HAP-1 (cell line): Measurements from ENCODE around the gene MYO9B.

ENCODE experiments used
- DNase-seq, 2 experiments: peaks; one replicate each; pipeline ENCODE4 v3.0.0-alpha.2; 2016 to 2020; ENCODE audit warnings: low spot score in 2 of 2
- H3K27me3 ChIP-seq: fragments of 250-450 bp; sonication (Bioruptor Pico); 2 replicates; pipeline ENCODE4 v1.5.1; 2020; ENCODE audit warnings: low read depth, mild to moderate bottlenecking, moderate library complexity
- H3K36me3 ChIP-seq: fragments of 250-450 bp; sonication (Bioruptor Pico); replicated peaks from 2 replicates; pipeline ENCODE4 v1.5.1; 2020; ENCODE audit warnings: mild to moderate bottlenecking
- H3K4me1 ChIP-seq: fragments of 250-450 bp; sonication (Bioruptor Pico); 2 replicates; pipeline ENCODE4 v1.5.1; 2020; ENCODE audit warnings: mild to moderate bottlenecking
- H3K4me3 ChIP-seq: fragments of 250-450 bp; sonication (Bioruptor Pico); 2 replicates; pipeline ENCODE4 v1.5.1; 2020; ENCODE audit warnings: mild to moderate bottlenecking, moderate library complexity
- H3K9me3 ChIP-seq: fragments of 250-450 bp; sonication (Bioruptor Pico); 2 replicates; pipeline ENCODE4 v1.5.1; 2020; ENCODE audit warnings: mild to moderate bottlenecking, moderate library complexity
- in situ Hi-C: fragments of 300-500 bp; cut with MboI; formaldehyde crosslinking; loops from 3 replicates; pipeline ENCODE4 v1.14.3; 2020; ENCODE audit warnings: low sequenced_read_pairs, inconsistent platforms, mixed read lengths

The MYO9B gene

DNA sequence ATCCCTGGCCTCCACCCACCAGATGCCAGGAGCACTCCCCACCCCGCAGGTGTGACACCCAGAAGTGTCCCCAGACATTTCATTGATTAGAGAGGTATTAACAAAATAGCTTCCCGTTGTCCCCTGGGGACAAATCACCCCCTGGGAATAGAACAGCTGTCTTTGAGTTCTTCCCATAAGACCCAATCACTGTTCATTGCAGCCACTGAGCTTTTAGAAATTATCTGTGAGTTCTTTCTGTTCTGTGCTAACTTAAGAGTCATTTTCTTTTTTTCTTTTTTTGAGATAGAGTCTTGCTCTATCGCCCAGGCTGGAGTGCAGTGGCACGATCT is 32.8 kb downstream of the MYO9B start:
- Histone ChIP-seq H3K4me1 (no peaks in the 10 kb centered on the region), H3K4me3 (no peak overlapping the region), H3K36me3 (peaks cover 3% of the 10 kb centered on the region; the same call in 1 of the 2 replicates), H3K27me3 (no peaks in the 10 kb centered on the region), H3K9me3 (no peaks in the 10 kb centered on the region)
- in situ Hi-C loops, result no loop called here
- no peak for DNase-seq

DNA sequence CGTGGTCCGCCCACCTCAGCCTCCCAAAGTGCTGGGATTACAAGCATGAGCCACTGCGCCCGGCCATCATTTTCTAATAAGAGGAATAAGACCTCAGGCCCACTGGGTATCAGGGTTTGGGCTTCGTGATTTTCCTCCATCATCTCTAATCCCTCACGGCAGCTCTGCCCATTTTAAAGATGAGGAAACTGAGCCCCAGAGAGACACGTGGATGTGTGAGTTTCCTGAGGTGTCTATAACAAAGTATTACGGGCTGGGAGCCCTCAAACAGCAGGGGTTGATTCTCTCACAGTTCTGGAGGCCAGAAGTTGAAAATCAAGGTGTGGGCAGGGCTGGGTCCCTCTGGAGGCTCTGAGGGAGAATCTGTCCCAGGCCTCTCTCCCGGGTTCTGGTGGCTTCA is 33.7 kb downstream of the MYO9B start:
- Histone ChIP-seq H3K4me3 (no peak overlapping the region), H3K36me3 (no peaks in the 10 kb centered on the region; the same call in 1 of the 2 replicates), H3K9me3 (no peaks in the 10 kb centered on the region), H3K4me1 (no peaks in the 10 kb centered on the region), H3K27me3 (no peaks in the 10 kb centered on the region)
- no peak for DNase-seq
- in situ Hi-C loops, result no loop called here

DNA sequence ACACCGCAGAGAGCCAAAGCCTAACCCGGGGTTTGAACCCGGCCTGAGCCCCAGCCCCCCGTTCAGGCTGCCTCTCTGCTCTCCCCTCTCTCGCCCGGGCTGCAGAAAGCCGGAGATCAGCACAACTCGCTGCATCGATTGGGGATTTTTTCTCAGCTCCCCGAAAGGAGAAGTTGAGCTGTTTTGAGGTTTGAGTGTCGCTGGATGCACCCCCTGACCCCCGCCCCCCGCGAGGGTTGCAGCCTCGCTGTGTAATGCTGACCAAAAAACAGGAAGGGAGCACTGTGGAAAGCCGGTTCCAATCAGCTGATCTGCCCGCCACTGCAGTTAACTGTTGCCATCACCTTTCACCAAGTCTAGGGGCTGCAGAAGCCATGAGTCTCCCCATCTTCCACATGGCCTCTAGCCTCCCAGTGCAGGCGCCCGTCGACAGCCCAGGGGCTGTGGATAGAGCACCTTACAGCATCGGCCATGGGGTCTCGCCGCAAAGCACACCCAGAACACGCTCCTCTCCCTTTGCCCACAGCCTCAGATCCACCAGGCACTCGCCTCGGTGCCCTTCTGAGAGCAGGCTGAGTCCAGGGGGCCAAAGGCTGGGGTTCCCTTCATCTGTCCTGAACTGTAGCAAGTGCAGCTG is 34.5 kb downstream of the MYO9B start:
- no peaks in the 10 kb centered on the region for H3K4me1 ChIP-seq
- H3K36me3 ChIP-seq, result no peaks in the 10 kb centered on the region; the same call in 1 of the 2 replicates
- no peak for DNase-seq
- no peaks in the 10 kb centered on the region for H3K9me3 ChIP-seq
- H3K4me3 ChIP-seq, result no peak overlapping the region
- no peaks in the 10 kb centered on the region for H3K27me3 ChIP-seq
- in situ Hi-C loops, result no loop called here

DNA sequence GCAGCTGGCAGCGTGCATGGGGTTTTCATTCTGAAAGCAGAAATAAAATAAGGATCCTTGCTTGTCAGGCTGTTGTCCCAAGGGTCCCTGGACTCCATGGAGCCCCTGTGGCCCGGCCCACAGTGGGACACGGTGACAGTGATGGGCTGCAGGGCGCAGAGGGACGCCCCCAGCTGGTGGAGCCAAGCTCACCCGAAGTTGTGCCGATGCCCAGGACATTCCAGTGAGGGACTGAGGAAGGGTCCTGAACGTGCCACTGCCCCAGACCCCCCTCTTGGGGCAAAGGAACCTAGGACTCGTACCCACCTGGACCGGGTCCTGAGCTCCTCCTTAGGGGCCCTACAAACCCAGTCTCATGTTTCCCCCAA is 35.0 kb downstream of the MYO9B start:
- DNase-seq, result no peak
- no peaks in the 10 kb centered on the region for H3K9me3 ChIP-seq
- no peaks in the 10 kb centered on the region; the same call in 1 of the 2 replicates for H3K36me3 ChIP-seq
- no peaks in the 10 kb centered on the region for H3K27me3 ChIP-seq
- no peaks in the 10 kb centered on the region for H3K4me1 ChIP-seq
- H3K4me3 ChIP-seq, result no peak overlapping the region
- in situ Hi-C loops, result no loop called here

DNA sequence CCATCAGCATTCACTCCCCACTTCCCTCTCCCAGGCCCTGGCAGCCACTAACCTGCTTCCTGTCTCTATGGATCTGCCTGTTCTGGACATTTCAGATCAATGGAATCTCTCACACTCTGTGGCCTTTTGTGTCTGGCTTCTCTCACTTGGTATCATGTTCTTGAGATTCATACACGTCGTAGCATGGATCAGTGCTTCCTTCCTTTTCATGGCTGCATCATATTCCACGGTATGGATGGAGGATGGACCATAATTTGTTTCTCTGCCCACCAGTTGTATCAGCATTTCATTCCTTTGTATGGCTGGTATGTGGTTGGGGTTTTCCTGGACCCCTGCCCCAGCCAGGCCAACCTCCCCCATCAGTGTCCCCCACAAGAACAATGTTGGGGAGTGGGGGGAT is 36.2 kb downstream of the MYO9B start:
- no peak for DNase-seq
- Histone ChIP-seq H3K4me3 (no peak overlapping the region), H3K27me3 (no peaks in the 10 kb centered on the region), H3K4me1 (no peaks in the 10 kb centered on the region), H3K36me3 (no peaks in the 10 kb centered on the region; the same call in 1 of the 2 replicates), H3K9me3 (no peaks in the 10 kb centered on the region)
- in situ Hi-C loops, result no loop called here

DNA sequence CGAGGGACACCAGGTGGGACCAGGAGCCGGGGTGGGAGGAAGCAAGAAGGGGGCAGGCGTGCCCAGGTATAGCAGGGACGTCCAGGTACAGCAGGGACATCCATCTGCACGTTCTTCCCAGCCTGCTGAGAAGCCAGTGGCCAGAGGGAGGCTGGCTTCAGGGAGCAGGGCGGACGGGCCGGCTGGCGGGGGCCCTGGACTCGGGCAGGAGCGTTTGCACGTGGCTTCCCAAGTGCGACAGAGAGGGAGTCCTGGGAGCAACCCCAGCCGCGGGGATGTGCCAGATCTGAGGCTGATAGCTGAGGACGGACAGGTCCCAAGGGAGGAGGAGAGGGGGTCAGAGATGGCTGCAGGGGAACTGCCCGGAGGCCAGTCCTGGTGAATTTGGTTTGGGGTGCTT is 36.7 kb downstream of the MYO9B start:
- no peak for DNase-seq
- Histone ChIP-seq H3K36me3 (no peaks in the 10 kb centered on the region), H3K9me3 (no peaks in the 10 kb centered on the region), H3K4me3 (no peak overlapping the region), H3K27me3 (no peaks in the 10 kb centered on the region), H3K4me1 (no peaks in the 10 kb centered on the region)
- in situ Hi-C loops, result no loop called here

DNA sequence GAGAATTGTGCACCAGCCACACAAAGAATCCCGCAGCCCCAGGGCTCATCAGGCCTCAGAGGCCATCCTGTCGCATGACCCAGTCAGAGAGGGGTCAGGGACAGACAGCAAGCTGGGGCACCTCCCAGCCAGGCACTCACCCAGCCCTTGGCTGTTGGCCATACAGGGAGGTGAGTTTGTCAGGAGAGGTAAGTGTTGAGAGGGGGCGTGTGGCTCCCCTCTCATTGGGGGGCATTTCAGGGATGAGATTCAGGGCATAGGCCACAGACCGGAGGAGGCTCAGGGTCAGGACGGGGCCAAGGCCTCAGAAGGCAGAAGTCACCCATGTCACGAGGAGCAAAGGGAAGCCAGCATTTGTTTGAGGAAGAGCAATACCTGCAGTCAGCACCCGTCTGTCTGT is 37.1 kb downstream of the MYO9B start:
- no peak for DNase-seq
- Histone ChIP-seq H3K27me3 (no peaks in the 10 kb centered on the region), H3K4me1 (no peaks in the 10 kb centered on the region), H3K36me3 (no peaks in the 10 kb centered on the region), H3K9me3 (no peaks in the 10 kb centered on the region), H3K4me3 (no peak overlapping the region)
- in situ Hi-C loops, result no loop called here

DNA sequence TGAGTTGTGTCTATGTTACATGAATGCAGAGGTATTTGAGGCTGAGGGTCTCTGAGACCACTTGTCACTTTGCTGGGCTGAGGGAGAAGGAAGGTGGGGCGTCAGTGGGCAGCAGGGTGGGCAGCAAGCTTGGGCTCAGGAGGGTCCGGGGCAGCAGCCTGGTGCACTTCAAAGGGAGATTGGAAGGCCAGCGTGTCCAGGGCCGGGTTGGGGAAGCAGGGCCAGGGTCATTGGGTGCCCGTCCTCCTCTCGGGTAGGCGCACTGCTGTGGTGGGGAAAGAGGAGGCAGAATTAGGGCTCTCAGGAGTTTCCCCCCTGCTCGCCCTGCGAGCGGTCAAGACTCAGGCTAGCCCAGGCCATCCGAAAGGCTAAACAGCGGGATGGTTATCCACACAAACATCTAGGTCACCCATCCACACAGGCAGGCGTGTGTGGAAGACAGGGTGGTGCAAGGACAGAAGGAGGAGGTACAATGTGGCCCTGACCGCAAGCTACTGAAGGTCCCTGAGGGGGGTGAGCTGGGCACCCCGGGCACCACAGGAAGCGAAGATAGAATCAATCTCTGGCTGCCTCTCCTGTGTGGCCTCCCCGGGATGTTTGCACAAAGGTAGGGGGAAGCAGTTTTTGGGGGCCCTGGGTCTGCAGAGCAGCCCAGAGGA is 37.7 kb downstream of the MYO9B start:
- DNase-seq, result no peak
- no peaks in the 10 kb centered on the region for H3K36me3 ChIP-seq
- in situ Hi-C loops, result no loop called here

DNA sequence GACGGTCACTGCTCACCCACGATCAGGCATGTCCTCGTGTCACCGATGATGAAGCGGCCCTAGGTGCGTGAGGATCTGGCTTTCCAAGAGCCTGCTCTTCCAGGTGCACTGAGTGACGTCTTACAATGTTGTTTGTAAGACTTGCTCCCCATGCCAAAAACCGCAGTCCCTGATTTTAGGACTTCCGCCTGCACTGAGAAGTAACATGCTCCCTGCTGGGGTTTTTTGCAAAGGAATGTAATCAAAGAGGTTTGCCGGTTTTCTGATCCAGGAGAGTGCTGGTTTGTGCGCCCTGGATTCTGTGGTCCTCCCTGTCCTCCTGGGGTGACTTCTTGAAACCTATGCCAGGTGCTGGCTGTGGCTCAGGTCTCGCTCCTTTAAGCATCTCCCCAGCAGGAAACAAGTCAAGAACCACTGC is 38.8 kb downstream of the MYO9B start:
- in situ Hi-C loops, result no loop called here
- DNase-seq, result no peak
- H3K9me3 ChIP-seq, result no peaks in the 10 kb centered on the region
- H3K4me1 ChIP-seq, result no peaks in the 10 kb centered on the region
- no peak overlapping the region for H3K4me3 ChIP-seq
- H3K27me3 ChIP-seq, result no peaks in the 10 kb centered on the region
- no peaks in the 10 kb centered on the region for H3K36me3 ChIP-seq

More for the DNA sequence above, 37.7 kb downstream of the MYO9B start:
- no peaks in the 10 kb centered on the region for H3K9me3 ChIP-seq
- H3K27me3 ChIP-seq, result no peaks in the 10 kb centered on the region
- no peaks in the 10 kb centered on the region for H3K4me1 ChIP-seq
- H3K4me3 ChIP-seq, result no peak overlapping the region

DNA sequence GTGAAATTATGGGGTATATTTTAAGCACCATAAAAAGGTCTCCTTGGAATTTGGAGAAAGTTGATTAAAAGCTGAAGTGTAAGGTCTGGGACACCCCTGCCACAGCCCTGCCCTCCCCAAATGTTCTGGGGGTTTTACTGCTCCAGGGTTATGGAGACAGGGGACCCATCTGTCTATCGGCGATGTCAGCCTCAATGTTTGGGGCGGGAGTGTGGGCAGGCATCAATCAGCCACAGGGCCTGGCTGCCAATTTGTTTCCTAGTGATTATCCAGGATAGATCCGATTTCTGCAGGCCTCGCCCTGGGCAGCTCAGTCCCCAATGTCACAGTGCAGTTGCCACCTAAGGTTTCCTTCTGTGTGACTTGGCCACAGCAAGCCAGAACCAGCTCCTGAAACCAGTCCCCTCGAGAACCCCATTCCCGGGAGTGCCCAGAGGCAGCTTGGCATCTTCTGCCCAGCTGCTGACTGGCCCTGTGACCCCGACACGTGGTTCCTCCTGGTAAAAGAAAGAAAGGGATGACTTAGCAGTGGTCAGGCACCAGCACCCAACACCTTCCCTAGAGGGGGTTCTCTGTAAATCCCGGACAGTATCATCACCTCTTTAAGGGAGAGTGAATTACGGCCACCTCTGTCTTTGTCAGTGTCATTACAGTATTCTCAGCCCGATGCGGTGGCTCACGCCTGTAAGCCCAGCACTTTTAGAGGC is 41.6 kb downstream of the MYO9B start:
- Histone ChIP-seq H3K4me3 (no peak overlapping the region), H3K9me3 (no peaks in the 10 kb centered on the region), H3K4me1 (no peaks in the 10 kb centered on the region), H3K27me3 (no peaks in the 10 kb centered on the region), H3K36me3 (no peaks in the 10 kb centered on the region; the same call in 1 of the 2 replicates)
- in situ Hi-C loops, result no loop called here
- no peak for DNase-seq

DNA sequence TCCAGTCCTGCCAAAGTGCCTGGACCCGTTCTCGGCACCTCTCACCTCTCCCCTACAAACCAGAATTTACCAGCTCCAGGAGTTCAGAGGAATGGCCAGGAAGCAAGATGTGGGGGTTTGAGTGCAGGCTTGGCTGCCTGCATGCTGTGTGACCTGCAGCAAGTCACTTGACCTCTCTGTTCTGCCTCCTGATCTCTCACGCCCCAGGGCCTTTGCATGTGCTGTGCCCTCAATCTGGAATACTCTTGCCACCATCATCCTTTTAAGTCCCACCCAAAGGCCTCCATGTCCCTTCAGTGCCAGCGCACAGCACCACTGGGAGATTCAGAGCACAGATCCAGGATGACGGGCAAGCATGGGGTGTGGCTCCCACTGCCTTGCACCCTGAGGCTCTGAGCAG is 43.4 kb downstream of the MYO9B start:
- H3K27me3 ChIP-seq, result no peaks in the 10 kb centered on the region
- in situ Hi-C loops, result no loop called here
- H3K4me1 ChIP-seq, result no peaks in the 10 kb centered on the region
- no peaks in the 10 kb centered on the region for H3K9me3 ChIP-seq
- no peaks in the 10 kb centered on the region; the same call in 1 of the 2 replicates for H3K36me3 ChIP-seq
- DNase-seq, result no peak
- no peak overlapping the region for H3K4me3 ChIP-seq

DNA sequence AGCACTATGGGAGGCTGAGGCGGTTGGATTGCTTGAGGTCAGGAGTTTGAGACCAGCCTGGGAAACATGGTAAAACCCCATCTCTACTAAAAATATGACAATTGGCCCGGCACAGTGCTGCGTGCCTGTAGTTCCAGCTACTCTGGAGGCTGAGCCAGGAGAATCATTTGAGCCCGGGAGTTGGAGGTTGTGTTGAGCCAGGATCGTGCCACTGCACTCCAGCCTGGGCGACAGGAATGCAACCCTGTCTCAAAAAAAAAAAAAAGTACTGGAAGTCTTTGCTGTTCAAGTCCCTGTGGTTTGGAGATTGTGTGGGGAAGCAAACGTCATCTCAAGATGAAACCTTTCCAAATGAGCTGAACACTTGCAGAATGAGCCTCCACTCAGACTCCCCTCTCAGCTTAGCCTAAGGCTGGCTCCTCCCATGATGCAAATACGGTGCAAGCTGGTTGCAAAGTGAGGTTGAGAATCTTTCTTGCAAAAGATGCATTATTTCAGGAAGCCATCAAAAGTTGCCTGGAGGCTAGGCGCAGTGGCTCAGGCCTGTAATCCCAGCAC is 46.2 kb downstream of the MYO9B start:
- no peak for DNase-seq
- Histone ChIP-seq H3K9me3 (no peaks in the 10 kb centered on the region), H3K4me1 (no peaks in the 10 kb centered on the region), H3K27me3 (no peaks in the 10 kb centered on the region), H3K36me3 (no peaks in the 10 kb centered on the region; the same call in 1 of the 2 replicates), H3K4me3 (no peak overlapping the region)
- in situ Hi-C loops, result no loop called here

DNA sequence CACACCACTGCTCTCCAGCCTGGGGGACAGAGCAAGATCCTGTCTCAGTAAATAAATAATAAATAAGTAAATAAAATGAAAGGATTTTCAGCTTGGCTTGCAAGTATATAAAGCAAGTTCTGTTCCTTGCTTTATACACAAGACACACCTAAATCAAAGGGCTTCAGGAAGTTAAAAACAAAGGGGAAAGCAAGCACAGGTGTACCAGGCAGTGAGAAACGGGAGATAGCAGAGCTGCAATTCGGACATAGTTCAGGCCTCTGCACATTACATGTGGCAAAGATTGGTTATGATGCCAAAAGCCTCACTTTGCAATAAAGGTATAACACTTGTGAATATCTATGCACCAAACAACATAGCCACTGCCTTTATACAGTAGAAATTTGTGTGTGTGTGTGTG is 47.5 kb downstream of the MYO9B start:
- Histone ChIP-seq H3K27me3 (no peaks in the 10 kb centered on the region), H3K36me3 (no peaks in the 10 kb centered on the region; the same call in 1 of the 2 replicates), H3K4me3 (no peak overlapping the region), H3K4me1 (no peaks in the 10 kb centered on the region), H3K9me3 (no peaks in the 10 kb centered on the region)
- no peak for DNase-seq
- in situ Hi-C loops, result no loop called here

DNA sequence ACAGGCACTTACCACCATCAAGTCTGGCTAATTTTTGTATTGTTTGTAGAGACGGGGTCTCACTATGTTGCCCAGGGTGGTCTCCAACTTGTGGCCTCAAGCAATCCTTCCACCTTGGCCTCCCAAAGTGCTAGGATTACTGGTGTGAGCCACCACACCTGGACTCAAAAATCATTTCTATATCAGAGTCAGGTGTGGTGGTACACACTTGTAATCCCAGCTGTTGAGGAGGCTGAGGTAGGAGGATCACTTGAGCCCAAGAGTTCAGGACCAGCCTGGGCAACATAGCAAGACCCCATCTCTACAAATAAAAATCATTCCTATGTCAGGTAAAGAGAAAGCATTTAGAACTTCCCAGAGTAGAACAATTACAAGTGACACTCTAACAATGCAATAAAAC is 48.4 kb downstream of the MYO9B start:
- no peaks in the 10 kb centered on the region; the same call in 1 of the 2 replicates for H3K36me3 ChIP-seq
- no peak overlapping the region for H3K4me3 ChIP-seq
- no peaks in the 10 kb centered on the region for H3K9me3 ChIP-seq
- in situ Hi-C loops, result no loop called here
- DNase-seq, result no peak
- no peaks in the 10 kb centered on the region for H3K4me1 ChIP-seq
- no peaks in the 10 kb centered on the region for H3K27me3 ChIP-seq
